Hepatocyte (in vitro differentiated cells): Measurements from ENCODE around the gene CYS1. TPM values are rescaled to one million over a fixed set of nuclear protein-coding genes. Genes with fewer than 3 reads are reported as not detected.
"Not testable (repeated sequence)": the region's sequence is repeated elsewhere in the genome, so short reads cannot be mapped to it uniquely, and the experiment has no call there.

ENCODE experiments used
- DNase-seq: peaks from one replicate; pipeline ENCODE4 v3.0.0-alpha.2; 2016; ENCODE audit warnings: low spot score
- H2AFZ ChIP-seq: fragments of 200-600 bp; sonication (generic); 2 replicates; pipeline ENCODE4 v1.6.0; 2016; ENCODE audit warnings: antibody characterized with exemption, mild to moderate bottlenecking
- H3K27ac ChIP-seq: fragments of 200-600 bp; sonication (generic); 2 replicates; pipeline ENCODE4 v1.5.1; 2016; ENCODE audit warnings: mild to moderate bottlenecking
- H3K27me3 ChIP-seq: fragments of 200-600 bp; sonication (generic); 2 replicates; pipeline ENCODE4 v1.6.1; 2016
- H3K36me3 ChIP-seq: fragments of 200-600 bp; sonication (generic); replicated peaks from 2 replicates; pipeline ENCODE4 v1.5.1; 2016; ENCODE audit warnings: low read depth; ENCODE audit not compliant: insufficient read depth
- H3K4me1 ChIP-seq: fragments of 200-600 bp; sonication (generic); 2 replicates; pipeline ENCODE4 v1.5.1; 2016; ENCODE audit warnings: mild to moderate bottlenecking, moderate library complexity; ENCODE audit not compliant: insufficient read depth
- H3K4me2 ChIP-seq: fragments of 200-600 bp; sonication (generic); 2 replicates; pipeline ENCODE4 v1.6.0; 2016
- H3K4me3 ChIP-seq: fragments of 200-600 bp; sonication (generic); 2 replicates; pipeline ENCODE4 v1.5.1; 2016; ENCODE audit warnings: mild to moderate bottlenecking
- H3K79me2 ChIP-seq: fragments of 200-600 bp; sonication (generic); 2 replicates; pipeline ENCODE4 v1.6.0; 2017; ENCODE audit warnings: mild to moderate bottlenecking
- H3K9me2 ChIP-seq: fragments of 200-600 bp; sonication (generic); replicated peaks from 2 replicates; pipeline ENCODE4 v1.6.0; 2017; ENCODE audit warnings: mild to moderate bottlenecking; ENCODE audit not compliant: insufficient read depth
- H3K9me3 ChIP-seq: fragments of 200-600 bp; sonication (generic); 2 replicates; pipeline ENCODE4 v1.5.1; 2016; ENCODE audit warnings: low read depth, mild to moderate bottlenecking
- H4K20me1 ChIP-seq: fragments of 200-600 bp; sonication (generic); 2 replicates; pipeline ENCODE4 v1.6.0; 2016; ENCODE audit warnings: mild to moderate bottlenecking; ENCODE audit not compliant: insufficient read depth, poor library complexity, severe bottlenecking
- CTCF ChIP-seq: fragments of 200-600 bp; sonication (generic); IDR thresholded peaks from 2 replicates; pipeline ENCODE4 v1.5.1; 2016; ENCODE audit warnings: antibody characterized with exemption, mild to moderate bottlenecking; ENCODE audit not compliant: poor library complexity
- EZH2 ChIP-seq: fragments of 200-600 bp; sonication (generic); IDR thresholded peaks from 2 replicates; pipeline ENCODE4 v1.6.1; 2016; ENCODE audit warnings: antibody characterized with exemption, mild to moderate bottlenecking, borderline replicate concordance
- EZH2phosphoT487 ChIP-seq: fragments of 200-600 bp; sonication (generic); IDR thresholded peaks from one replicate; pipeline ENCODE4 v1.6.1; 2018; ENCODE audit warnings: antibody characterized with exemption, mild to moderate bottlenecking, low read depth, moderate library complexity; ENCODE audit not compliant: unreplicated experiment, severe bottlenecking
- WGBS: methylation state at CpG from one replicate; pipeline ENCODE4 v1.1.6; 2016; ENCODE audit warnings: low lambda C conversion rate; ENCODE audit errors: missing lambda C conversion rate; 5-methylcytosine and 5-hydroxymethylcytosine counted together
- polyA plus RNA-seq: library from polyadenylated mRNA; unstranded; fragments of >200 nt; fragmentation: Nextera tagmentation; extraction: Ambion mirVana; gene quantifications from 2 replicates; pipeline ENCODE4 v1.2.1, GENCODE V29; 2016
- total RNA-seq: library from RNA; depleted of rRNA; stranded (reverse); fragments of >200 nt; gene quantifications from 2 replicates; pipeline ENCODE4 v1.2.3, GENCODE V29; 2014

The CYS1 gene
- total and polyA plus RNA-seq, 2 experiments from 2014 or later: 2.7 to 2.9 TPM

DNA sequence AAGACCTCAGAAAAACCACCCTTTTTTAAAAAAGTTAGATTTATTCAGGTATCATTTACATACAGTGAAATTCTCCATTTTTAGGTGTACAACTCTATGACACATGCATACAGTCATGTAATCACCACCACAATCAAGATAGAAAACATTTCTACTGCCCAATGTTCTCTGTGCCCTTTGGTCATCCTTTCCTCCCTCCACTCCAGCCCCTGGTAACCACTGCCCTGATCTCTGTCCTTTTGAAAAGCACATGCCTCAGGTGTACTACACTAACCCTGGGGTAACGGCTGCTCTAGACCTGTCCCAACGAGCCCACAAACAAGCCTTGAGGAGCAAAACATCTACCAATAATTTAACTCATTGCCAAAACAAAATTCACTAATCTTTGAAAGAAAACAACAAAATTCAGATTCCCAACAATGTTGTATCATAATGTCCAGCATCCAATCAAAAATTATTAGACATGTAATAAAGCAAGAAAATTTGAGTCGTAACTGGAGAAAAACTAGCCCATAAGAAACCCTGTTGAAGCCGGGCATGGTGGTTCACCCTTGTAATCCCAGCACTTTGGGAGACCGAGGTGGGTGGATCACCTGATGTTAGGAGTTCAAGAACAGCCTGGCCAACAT, 62.8 kb downstream of the CYS1 start:
- Histone ChIP-seq H2AFZ (no peak overlapping the region), H3K79me2 (no peaks in the 10 kb centered on the region), H3K27ac (no peak overlapping the region), H3K9me2 (no peaks in the 10 kb centered on the region), H3K4me1 (no peaks in the 10 kb centered on the region), H3K27me3 (no peaks in the 10 kb centered on the region), H3K4me3 (no peak overlapping the region), H3K36me3 (no peaks in the 10 kb centered on the region), H3K9me3 (no peaks in the 10 kb centered on the region), H4K20me1 (no peaks in the 10 kb centered on the region), H3K4me2 (no peak overlapping the region)
- 92% methylated on average over 5 of the region's 5 CpGs for WGBS
- DNase-seq: no peak
- no peak for TF ChIP-seq EZH2phosphoT487
- TF ChIP-seq CTCF: no peak
- no peak for TF ChIP-seq EZH2

DNA sequence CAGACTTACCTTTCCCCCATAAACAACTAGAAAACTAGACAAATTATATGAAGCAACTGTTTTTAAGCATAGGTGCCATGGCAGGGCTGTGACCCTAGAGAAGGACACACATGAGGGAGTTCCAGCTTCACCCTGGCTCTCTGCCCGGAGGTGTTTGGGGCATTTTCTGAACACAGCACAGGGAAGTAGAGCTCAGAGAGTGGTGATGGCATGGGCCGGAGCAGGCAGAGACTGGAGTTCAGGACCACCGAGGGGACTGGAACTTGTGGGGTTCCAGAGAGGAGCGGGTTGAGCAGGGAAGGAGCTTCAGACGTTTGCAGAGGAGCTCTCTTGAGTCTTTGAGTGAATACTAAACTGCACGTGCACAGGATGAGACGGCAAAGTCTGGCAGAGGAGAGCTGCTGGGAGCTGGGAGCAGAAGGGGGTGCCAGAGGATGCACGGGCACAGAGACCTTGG, 63.4 kb downstream of the CYS1 start:
- TF ChIP-seq EZH2 (no peak), CTCF (no peak), EZH2phosphoT487 (no peak)
- no peaks in the 10 kb centered on the region for H3K4me1 ChIP-seq
- no peak overlapping the region for H2AFZ ChIP-seq
- H4K20me1 ChIP-seq: no peaks in the 10 kb centered on the region
- H3K9me3 ChIP-seq: no peaks in the 10 kb centered on the region
- no peaks in the 10 kb centered on the region for H3K27me3 ChIP-seq
- H3K9me2 ChIP-seq: no peaks in the 10 kb centered on the region
- H3K27ac ChIP-seq: no peak overlapping the region
- no peaks in the 10 kb centered on the region for H3K79me2 ChIP-seq
- no peak for DNase-seq
- no peak overlapping the region for H3K4me3 ChIP-seq
- no peaks in the 10 kb centered on the region for H3K36me3 ChIP-seq
- 90% methylated on average over 8 of the region's 8 CpGs for WGBS
- no peak overlapping the region for H3K4me2 ChIP-seq

- 91% methylated on average over 34 of the region's 35 CpGs for WGBS
- H2AFZ ChIP-seq: no peak overlapping the region
- H3K27me3 ChIP-seq: no peaks in the 10 kb centered on the region
- no peak overlapping the region for H3K4me3 ChIP-seq
- TF ChIP-seq EZH2: no peak
- TF ChIP-seq CTCF: no peak
- TF ChIP-seq EZH2phosphoT487: no peak
- H3K36me3 ChIP-seq: no peaks in the 10 kb centered on the region
- H3K4me1 ChIP-seq: no peaks in the 10 kb centered on the region
- H3K79me2 ChIP-seq: no peaks in the 10 kb centered on the region
- H3K9me3 ChIP-seq: no peaks in the 10 kb centered on the region
- H3K9me2 ChIP-seq: no peaks in the 10 kb centered on the region
- no peak for DNase-seq
- H4K20me1 ChIP-seq: no peaks in the 10 kb centered on the region
- H3K27ac ChIP-seq: no peak overlapping the region
- no peak overlapping the region for H3K4me2 ChIP-seq
Observed at GRCh38 chr2:10016001-10016801, 64.0 kb downstream of the CYS1 start.

DNA sequence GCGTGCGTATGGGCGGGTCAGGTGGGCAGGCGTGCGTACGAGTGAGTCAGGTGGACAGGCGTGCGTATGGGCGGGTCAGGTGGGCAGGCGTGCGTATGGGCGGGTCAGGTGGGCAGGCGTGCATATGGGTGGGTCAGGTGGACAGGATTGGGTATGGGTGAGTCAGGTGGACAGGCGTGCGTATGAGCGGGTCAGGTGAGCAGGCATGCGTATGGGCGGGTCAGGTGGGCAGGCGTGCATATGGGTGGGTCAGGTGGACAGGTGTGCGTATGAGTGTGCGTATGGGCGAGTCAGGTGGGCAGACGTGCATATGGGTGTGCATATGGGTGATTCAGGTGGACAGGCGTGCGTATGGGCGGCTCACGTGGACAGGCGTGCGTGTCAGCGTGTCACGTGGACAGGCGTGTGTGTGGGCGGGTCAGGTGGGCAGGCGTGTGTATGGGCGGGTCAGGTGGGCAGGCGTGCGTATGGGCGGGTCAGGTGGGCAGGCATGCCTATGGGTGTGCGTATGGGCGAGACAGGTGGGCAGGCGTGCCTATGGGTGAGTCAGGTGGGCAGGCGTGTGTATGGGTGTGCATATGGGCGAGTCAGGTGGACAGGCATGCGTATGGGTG, 64.7 kb downstream of the CYS1 start:
- not testable (repeated sequence) for H3K9me3 ChIP-seq, H3K27ac ChIP-seq, H3K4me1 ChIP-seq, H3K36me3 ChIP-seq, H3K9me2 ChIP-seq, H3K4me3 ChIP-seq, H3K79me2 ChIP-seq, DNase-seq, H3K4me2 ChIP-seq, H4K20me1 ChIP-seq, H2AFZ ChIP-seq, H3K27me3 ChIP-seq
- WGBS: 100% methylated on average over 7 of the region's 44 CpGs
